CD14-positive monocyte (primary cell): ENCODE measurements around the gene EIF2AK2. TPM values are rescaled to one million over a fixed set of nuclear protein-coding genes. Genes with fewer than 3 reads are reported as not detected.

Experiments
- DNase-seq, 3 donors: peaks; one replicate each; pipeline ENCODE4 v3.0.0-alpha.2; 2011 to 2022
- H2AFZ ChIP-seq: 2 replicates; pipeline ENCODE4 v1.6.0; 2012; ENCODE audit warnings: mild to moderate bottlenecking, low read depth, low read length, inconsistent platforms; ENCODE audit not compliant: insufficient read depth, poor library complexity, severe bottlenecking
- H3K27ac ChIP-seq, 2 donors: 1 replicate in 1 of 2; 2 replicates in 1 of 2; pipeline ENCODE4 v1.5.1; 2012 to 2013; ENCODE audit warnings: low read length in 2 of 2, control low read depth in 1 of 2, inconsistent platforms in 1 of 2, low read depth in 1 of 2, mild to moderate bottlenecking in 1 of 2
- H3K27me3 ChIP-seq, 2 donors: one replicate each; pipeline versions ENCODE4 v1.6.0 to v1.6.1; 2011 to 2013; ENCODE audit warnings: low read length in 2 of 2; ENCODE audit not compliant: control insufficient read depth in 2 of 2, insufficient read depth in 2 of 2
- H3K36me3 ChIP-seq, 2 donors: replicated peaks in 1 of 2; 1 replicate in 1 of 2; 2 replicates in 1 of 2; pipeline versions ENCODE4 v1.5.1 to v1.6.1; 2012 to 2013; ENCODE audit warnings: low read length in 2 of 2, control low read depth in 1 of 2, inconsistent platforms in 1 of 2, mild to moderate bottlenecking in 1 of 2; ENCODE audit not compliant: insufficient read depth in 2 of 2, control insufficient read depth in 1 of 2
- H3K4me1 ChIP-seq, 2 donors: 1 replicate in 1 of 2; 2 replicates in 1 of 2; pipeline versions ENCODE4 v1.5.1 to v1.6.1; 2012 to 2013; ENCODE audit warnings: low read length in 2 of 2, control low read depth in 1 of 2, inconsistent platforms in 1 of 2, mild to moderate bottlenecking in 1 of 2, moderate library complexity in 1 of 2; ENCODE audit not compliant: insufficient read depth in 2 of 2, control insufficient read depth in 1 of 2
- H3K4me2 ChIP-seq: replicated peaks from 2 replicates; pipeline ENCODE3; 2012; ENCODE audit warnings: low read length, moderate library complexity, mild to moderate bottlenecking; ENCODE audit not compliant: poor library complexity, severe bottlenecking; ENCODE audit errors: extremely low read depth
- H3K4me3 ChIP-seq, 3 experiments: fragments of 200-600 bp in 1 of 3; sonication (generic) in 1 of 3; replicated peaks in 1 of 3; 1 replicate in 2 of 3; 2 replicates in 1 of 3; pipeline ENCODE4 v1.5.1; 2011 to 2013; ENCODE audit warnings: low read length in 3 of 3, mild to moderate bottlenecking in 3 of 3, control low read depth in 2 of 3, low read depth in 2 of 3, inconsistent platforms in 1 of 3, moderate library complexity in 1 of 3
- H3K79me2 ChIP-seq: 2 replicates; pipeline ENCODE4 v1.6.0; 2012; ENCODE audit warnings: mild to moderate bottlenecking, control low read depth, inconsistent platforms, low read length, moderate library complexity; ENCODE audit not compliant: insufficient read depth
- H3K9ac ChIP-seq: 2 replicates; pipeline ENCODE4 v1.6.0; 2017; ENCODE audit warnings: low read length, mild to moderate bottlenecking; ENCODE audit not compliant: insufficient read depth, poor library complexity, severe bottlenecking
- H3K9me3 ChIP-seq, 2 donors: replicated peaks in 1 of 2; 1 replicate in 1 of 2; 2 replicates in 1 of 2; pipeline versions ENCODE4 v1.5.1 to v1.6.1; 2012 to 2013; ENCODE audit warnings: low read length in 2 of 2, control low read depth in 1 of 2; ENCODE audit not compliant: control insufficient read depth in 1 of 2, insufficient read depth in 1 of 2
- H4K20me1 ChIP-seq: 2 replicates; pipeline ENCODE4 v1.6.0; 2012; ENCODE audit warnings: mild to moderate bottlenecking, low read length, control low read depth, moderate library complexity; ENCODE audit not compliant: insufficient read depth
- H3K27ac Mint-ChIP-seq, 7 donors: one replicate each; pipeline ENCODE4 v1.8.0; 2020; ENCODE audit warnings: mild to moderate bottlenecking in 7 of 7, mixed read lengths in 7 of 7, moderate library complexity in 6 of 7, inconsistent platforms in 2 of 7
- H3K27me3 Mint-ChIP-seq, 3 donors: one replicate each; pipeline ENCODE4 v1.8.0; 2021 to 2022; ENCODE audit warnings: low read depth in 3 of 3, mild to moderate bottlenecking in 3 of 3, mixed read lengths in 3 of 3, moderate library complexity in 3 of 3, inconsistent platforms in 1 of 3
- H3K36me3 Mint-ChIP-seq, 2 donors: one replicate each; pipeline ENCODE4 v1.8.0; 2020; ENCODE audit warnings: mixed read lengths in 2 of 2, inconsistent platforms in 1 of 2, mild to moderate bottlenecking in 1 of 2
- H3K4me1 Mint-ChIP-seq: one replicate; pipeline ENCODE4 v1.8.0; 2020; ENCODE audit warnings: mild to moderate bottlenecking, mixed read lengths
- H3K4me3 Mint-ChIP-seq, 2 donors: one replicate each; pipeline ENCODE4 v1.8.0; 2020; ENCODE audit warnings: mild to moderate bottlenecking in 2 of 2, mixed read lengths in 2 of 2, moderate library complexity in 1 of 2
- H3K9me3 Mint-ChIP-seq, 7 donors: one replicate each; pipeline ENCODE4 v1.8.0; 2020 to 2022; ENCODE audit warnings: mixed read lengths in 7 of 7, mild to moderate bottlenecking in 6 of 7, moderate library complexity in 6 of 7, inconsistent platforms in 2 of 7
- CTCF ChIP-seq: fragments of 200-600 bp; IDR thresholded peaks from one replicate; pipeline ENCODE4 v1.8.0; 2022; ENCODE audit warnings: antibody characterized with exemption, mild to moderate bottlenecking
- WGBS: methylation state at CpG from one replicate; pipeline ENCODE4 v1.1.5; 2013; ENCODE audit warnings: missing lambda C conversion rate; ENCODE audit not compliant: insufficient coverage; 5-methylcytosine and 5-hydroxymethylcytosine counted together
- intact Hi-C, 2 donors: fragments of 100-400 bp; cut with micrococcal nuclease; formaldehyde crosslinking; loops; one replicate each; pipeline versions ENCODE4 v1.15.0 to v1.15.1; 2023
- polyA plus RNA-seq, 3 donors: library from polyadenylated mRNA; depleted of rRNA in 1 of 3; unstranded in 2 of 3; stranded (reverse) in 1 of 3; fragments of 300-500 nt in 2 of 3; fragments of >200 nt in 1 of 3; fragmentation: Illumina TruSeq in 2 of 3; gene quantifications; 1 replicate in 2 of 3; 2 replicates in 1 of 3; pipeline ENCODE4 v1.2.3, GENCODE V29; 2012 to 2021

The EIF2AK2 gene
- polyA plus RNA-seq, 3 donors = 7.9 to 23.4 (median 17.6) TPM

GRCh38 chr2:37111958-37112357 is 44.8 kb downstream of the EIF2AK2 start:
- TF ChIP-seq CTCF = no peak

GRCh38 chr2:37110306-37111212 is 46.2 kb downstream of the EIF2AK2 start:
- H2AFZ ChIP-seq = no peak overlapping the region
- intact Hi-C loops = no loop called here
- Mint-ChIP-seq H3K4me1 (no peaks in the 10 kb centered on the region), H3K9me3 (no peaks in the 10 kb centered on the region), H3K27ac (no peak overlapping the region), H3K4me3 (no peak overlapping the region), H3K27me3 (no peaks in the 10 kb centered on the region), H3K36me3 (peaks cover 63 to 82% of the 10 kb centered on the region in 2 donors)
- H3K4me1 ChIP-seq = no peaks in the 10 kb centered on the region
- no peak overlapping the region for H3K27ac ChIP-seq
- no peaks in the 10 kb centered on the region for H3K9me3 ChIP-seq
- no peak for TF ChIP-seq CTCF
- no peak overlapping the region for H3K4me2 ChIP-seq
- H3K79me2 ChIP-seq = no peaks in the 10 kb centered on the region
- no peaks in the 10 kb centered on the region for H4K20me1 ChIP-seq
- no CpG with 5 or more reads among the region's 4 CpGs for WGBS
- no peak overlapping the region for H3K4me3 ChIP-seq
- DNase-seq = no peak
- no peak overlapping the region for H3K9ac ChIP-seq
- H3K27me3 ChIP-seq = no peaks in the 10 kb centered on the region
- peaks cover 61 to 88% of the 10 kb centered on the region in 2 donors for H3K36me3 ChIP-seq

More at GRCh38 chr2:37111958-37112357, 44.8 kb downstream of the EIF2AK2 start:
- Histone ChIP-seq H3K4me2 (no peak overlapping the region), H3K4me1 (no peaks in the 10 kb centered on the region), H3K27me3 (no peaks in the 10 kb centered on the region), H3K79me2 (no peaks in the 10 kb centered on the region), H3K27ac (no peak overlapping the region), H3K36me3 (peaks cover 60 to 88% of the 10 kb centered on the region in 2 donors), H3K9me3 (no peaks in the 10 kb centered on the region), H2AFZ (no peak overlapping the region), H3K9ac (no peak overlapping the region), H4K20me1 (no peaks in the 10 kb centered on the region), H3K4me3 (no peak overlapping the region)
- H3K36me3 Mint-ChIP-seq = peaks cover 63 to 82% of the 10 kb centered on the region in 2 donors
- WGBS = 70% methylated on average over 2 of the region's 2 CpGs
- intact Hi-C loops = no loop called here
- DNase-seq = no peak
- no peaks in the 10 kb centered on the region for H3K9me3 Mint-ChIP-seq
- H3K27me3 Mint-ChIP-seq = no peaks in the 10 kb centered on the region
- H3K4me1 Mint-ChIP-seq = no peaks in the 10 kb centered on the region
- H3K4me3 Mint-ChIP-seq = no peak overlapping the region
- H3K27ac Mint-ChIP-seq = no peak overlapping the region
